WTC11 (cell line): Measurements from ENCODE around the gene PINK1.

Source experiments
- PRDM15 ChIP-seq: sonication (generic); formaldehyde crosslinking; IDR thresholded peaks from 2 replicates; pipeline ENCODE4 v1.8.0; 2022; ENCODE audit warnings: missing genetic modification reagents
- ZNF121 ChIP-seq: sonication (generic); formaldehyde crosslinking; IDR thresholded peaks from 2 replicates; pipeline ENCODE4 v1.8.0; 2023; ENCODE audit warnings: missing genetic modification reagents
- TF ChIP-seq, protein P1 (sequence below): fragments of 200-600 bp; IDR thresholded peaks from 2 replicates; pipeline ENCODE4 v1.8.0; 2022; ENCODE audit warnings: antibody characterized with exemption

- TF ChIP-seq ZNF121 (CRISPR knock-in tag) (no peak), PRDM15 (CRISPR knock-in tag) (no peak)
- TF ChIP-seq, protein P1, sequence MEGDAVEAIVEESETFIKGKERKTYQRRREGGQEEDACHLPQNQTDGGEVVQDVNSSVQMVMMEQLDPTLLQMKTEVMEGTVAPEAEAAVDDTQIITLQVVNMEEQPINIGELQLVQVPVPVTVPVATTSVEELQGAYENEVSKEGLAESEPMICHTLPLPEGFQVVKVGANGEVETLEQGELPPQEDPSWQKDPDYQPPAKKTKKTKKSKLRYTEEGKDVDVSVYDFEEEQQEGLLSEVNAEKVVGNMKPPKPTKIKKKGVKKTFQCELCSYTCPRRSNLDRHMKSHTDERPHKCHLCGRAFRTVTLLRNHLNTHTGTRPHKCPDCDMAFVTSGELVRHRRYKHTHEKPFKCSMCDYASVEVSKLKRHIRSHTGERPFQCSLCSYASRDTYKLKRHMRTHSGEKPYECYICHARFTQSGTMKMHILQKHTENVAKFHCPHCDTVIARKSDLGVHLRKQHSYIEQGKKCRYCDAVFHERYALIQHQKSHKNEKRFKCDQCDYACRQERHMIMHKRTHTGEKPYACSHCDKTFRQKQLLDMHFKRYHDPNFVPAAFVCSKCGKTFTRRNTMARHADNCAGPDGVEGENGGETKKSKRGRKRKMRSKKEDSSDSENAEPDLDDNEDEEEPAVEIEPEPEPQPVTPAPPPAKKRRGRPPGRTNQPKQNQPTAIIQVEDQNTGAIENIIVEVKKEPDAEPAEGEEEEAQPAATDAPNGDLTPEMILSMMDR = no peak
Measured at GRCh38 chr1:20610970-20611369, 22.3 kb upstream of the PINK1 start.
